T-cell (primary cell): ENCODE data around the gene ADAM22. TPM values are rescaled to one million over a fixed set of nuclear protein-coding genes. Genes with fewer than 3 reads are reported as not detected.

Experiments used
- ATAC-seq, 4 experiments: fragments of 200-7000 bp in 3 of 4; fragments of 150-1000 bp in 1 of 4; cut with Tn5 transposase; replicated peaks in 1 of 4; 1 replicate in 3 of 4; 2 replicates in 1 of 4; pipeline ENCODE4 v1.10.0; 2021; ENCODE audit warnings: moderate library complexity in 3 of 4, mild to moderate bottlenecking in 2 of 4, moderate number of reproducible peaks in 1 of 4
- CTCF ChIA-PET, 2 donors: fragments of 300-600 bp; sonication (Branson Sonifier 250); formaldehyde crosslinking; loops; one replicate each; lab custom pipeline; 2022; ENCODE audit warnings: antibody characterized with exemption in 2 of 2; lab: Charles Lee
- POLR2A ChIA-PET, 2 donors: fragments of 300-600 bp; sonication (Branson Sonifier 250); formaldehyde crosslinking; loops; one replicate each; lab custom pipeline; 2022; ENCODE audit warnings: antibody characterized with exemption in 2 of 2; lab: Charles Lee
- DNase-seq, 35 experiments: peaks; one replicate each; pipeline versions ENCODE4 v3.0.0 to v3.0.0-alpha.2; 2013 to 2023
- H3K27ac ChIP-seq: one replicate; pipeline ENCODE4 v1.5.1; 2013; ENCODE audit warnings: low read length
- H3K27me3 ChIP-seq, 2 experiments: replicated peaks in 1 of 2; 1 replicate in 1 of 2; 2 replicates in 1 of 2; pipeline versions ENCODE4 v1.6.1 to v1.7.0; 2013; ENCODE audit warnings: low read length in 1 of 2, mixed read lengths in 1 of 2; ENCODE audit not compliant: control insufficient read depth in 2 of 2, insufficient read depth in 2 of 2; ENCODE audit errors: extremely low read depth in 1 of 2
- H3K36me3 ChIP-seq, 2 donors: 1 replicate in 1 of 2; 2 replicates in 1 of 2; pipeline versions ENCODE4 v1.6.1 to v1.7.0; 2013; ENCODE audit warnings: low read length in 1 of 2; ENCODE audit not compliant: control insufficient read depth in 2 of 2, insufficient read depth in 1 of 2; ENCODE audit errors: extremely low read depth in 1 of 2
- H3K4me1 ChIP-seq, 2 experiments: 1 replicate in 1 of 2; 2 replicates in 1 of 2; pipeline versions ENCODE4 v1.6.1 to v1.7.0; 2013; ENCODE audit warnings: low read length in 2 of 2, mixed read lengths in 1 of 2; ENCODE audit not compliant: insufficient read depth in 2 of 2, control insufficient read depth in 1 of 2; ENCODE audit errors: extremely low read depth in 1 of 2
- H3K4me3 ChIP-seq, 2 donors: 1 replicate in 1 of 2; 2 replicates in 1 of 2; pipeline versions ENCODE4 v1.5.1 to v1.7.0; 2013; ENCODE audit warnings: mild to moderate bottlenecking in 2 of 2, low read length in 1 of 2, moderate library complexity in 1 of 2; ENCODE audit not compliant: control insufficient read depth in 1 of 2; ENCODE audit errors: extremely low read depth in 1 of 2
- H3K9me3 ChIP-seq: 2 replicates; pipeline ENCODE4 v1.7.0; 2013
- H3K27ac Mint-ChIP-seq, 2 donors: one replicate each; pipeline ENCODE4 v1.8.0; 2020 to 2021; ENCODE audit warnings: mild to moderate bottlenecking in 2 of 2, mixed read lengths in 2 of 2
- H3K27me3 Mint-ChIP-seq, 2 donors: one replicate each; pipeline ENCODE4 v1.8.0; 2021 to 2022; ENCODE audit warnings: mixed read lengths in 2 of 2
- H3K36me3 Mint-ChIP-seq: one replicate; pipeline ENCODE4 v1.8.0; 2021; ENCODE audit warnings: mixed read lengths
- H3K4me1 Mint-ChIP-seq, 3 donors: one replicate each; pipeline ENCODE4 v1.8.0; 2020 to 2022; ENCODE audit warnings: mixed read lengths in 3 of 3, mild to moderate bottlenecking in 1 of 3
- H3K4me3 Mint-ChIP-seq, 3 donors: one replicate each; pipeline ENCODE4 v1.8.0; 2020 to 2022; ENCODE audit warnings: mild to moderate bottlenecking in 3 of 3, mixed read lengths in 3 of 3, moderate library complexity in 3 of 3
- H3K9me3 Mint-ChIP-seq, 3 donors: one replicate each; pipeline ENCODE4 v1.8.0; 2020 to 2022; ENCODE audit warnings: mixed read lengths in 3 of 3
- WGBS: methylation state at CpG from one replicate; pipeline ENCODE4 v1.1.5; 2013; ENCODE audit warnings: missing lambda C conversion rate; ENCODE audit not compliant: insufficient coverage; 5-methylcytosine and 5-hydroxymethylcytosine counted together
- total RNA-seq, 35 experiments: library from RNA in 6 of 35; stranded (reverse) in 6 of 35; fragments of 120-200 nt in 1 of 35; gene quantifications; one replicate each; pipeline versions ENCODE4 v1.2.1 to v1.2.4 and lab custom pipeline; 2013 to 2026

Gene ADAM22
- total RNA-seq, 5 donors from 2014 or later (not counting 1 experiment from before 2014, with no cell fraction given), result 2.9 to 5.6 (median 4.3) TPM

GRCh38 chr7:88101769-88102168, 167.7 kb downstream of the ADAM22 start:
- WGBS, result 40% methylated on average over 1 of the region's 1 CpG
- no peak for ATAC-seq
- POLR2A ChIA-PET, result no interaction called here

GRCh38 chr7:88102675-88103074, 168.6 kb downstream of the ADAM22 start:
- H3K36me3 ChIP-seq, result no peaks in the 10 kb centered on the region
- H3K4me3 Mint-ChIP-seq, result no peak overlapping the region
- H3K36me3 Mint-ChIP-seq, result no peaks in the 10 kb centered on the region
- no peaks in the 10 kb centered on the region for H3K9me3 ChIP-seq
- H3K27me3 Mint-ChIP-seq, result no peaks in the 10 kb centered on the region
- CTCF ChIA-PET, result no interaction called here
- peaks cover 0 to 4% of the 10 kb centered on the region in 2 experiments for H3K4me1 ChIP-seq
- no CpG with 5 or more reads among the region's 1 CpG for WGBS
- H3K4me3 ChIP-seq, result no peak overlapping the region
- DNase-seq (no peak), ATAC-seq (no peak)
- no peaks in the 10 kb centered on the region for H3K27me3 ChIP-seq
- no peaks in the 10 kb centered on the region for H3K9me3 Mint-ChIP-seq
- POLR2A ChIA-PET, result no interaction called here
- no peaks in the 10 kb centered on the region for H3K4me1 Mint-ChIP-seq
- H3K27ac Mint-ChIP-seq, result no peak overlapping the region
- H3K27ac ChIP-seq, result no peak overlapping the region

More at GRCh38 chr7:88101769-88102168, 167.7 kb downstream of the ADAM22 start:
- Histone ChIP-seq H3K4me1 (peaks cover 0 to 4% of the 10 kb centered on the region in 2 experiments), H3K36me3 (no peaks in the 10 kb centered on the region), H3K27ac (no peak overlapping the region), H3K4me3 (no peak overlapping the region), H3K27me3 (peaks cover 0 to 3% of the 10 kb centered on the region in 2 experiments), H3K9me3 (no peaks in the 10 kb centered on the region)
- DNase-seq, result peak in 1 of 35 experiments; percentile 2
- no peaks in the 10 kb centered on the region for H3K36me3 Mint-ChIP-seq
- CTCF ChIA-PET, result interaction anchor here in 1 of 2 donors (0.5 kb wide), 1 partner anchor 877 kb away, joined by 3 read pairs; no protein-coding TSS in a partner anchor
- no peak overlapping the region for H3K4me3 Mint-ChIP-seq
- H3K27me3 Mint-ChIP-seq, result no peaks in the 10 kb centered on the region
- no peaks in the 10 kb centered on the region for H3K9me3 Mint-ChIP-seq
- H3K4me1 Mint-ChIP-seq, result no peaks in the 10 kb centered on the region
- no peak overlapping the region for H3K27ac Mint-ChIP-seq

- Mint-ChIP-seq H3K27me3 (no peaks in the 10 kb centered on the region), H3K36me3 (no peaks in the 10 kb centered on the region), H3K27ac (no peak overlapping the region), H3K9me3 (no peaks in the 10 kb centered on the region), H3K4me3 (no peak overlapping the region), H3K4me1 (no peaks in the 10 kb centered on the region)
- Histone ChIP-seq H3K9me3 (no peaks in the 10 kb centered on the region), H3K27ac (no peak overlapping the region), H3K4me1 (peaks cover 0 to 4% of the 10 kb centered on the region in 2 experiments), H3K27me3 (no peaks in the 10 kb centered on the region), H3K4me3 (no peak overlapping the region), H3K36me3 (no peaks in the 10 kb centered on the region)
- CTCF ChIA-PET, result interaction anchor here in 1 of 2 donors (0.6 kb wide), 1 partner anchor 53 kb away, joined by 3 read pairs; no protein-coding TSS in a partner anchor
- ATAC-seq (no peak), DNase-seq (no peak)
- no CpG with 5 or more reads among the region's 2 CpGs for WGBS
- POLR2A ChIA-PET, result interaction anchor here in 1 of 2 donors (0.6 kb wide), 1 partner anchor 758 kb away, joined by 4 read pairs; no protein-coding TSS in a partner anchor
These were observed 170.7 kb downstream of the ADAM22 start for GRCh38 chr7:88104732-88105131.

GRCh38 chr7:88105231-88105630, 171.2 kb downstream of the ADAM22 start:
- H3K27me3 Mint-ChIP-seq, result no peaks in the 10 kb centered on the region
- CTCF ChIA-PET, result interaction anchor here in 1 of 2 donors (0.6 kb wide), 1 partner anchor 238 kb away, joined by 3 read pairs; no protein-coding TSS in a partner anchor
- H3K4me1 Mint-ChIP-seq, result no peaks in the 10 kb centered on the region
- H3K4me3 ChIP-seq, result no peak overlapping the region
- POLR2A ChIA-PET, result interaction anchor here in 1 of 2 donors (0.6 kb wide), 1 partner anchor 758 kb away, joined by 4 read pairs; no protein-coding TSS in a partner anchor
- peaks cover 0 to 4% of the 10 kb centered on the region in 2 experiments for H3K4me1 ChIP-seq
- no peaks in the 10 kb centered on the region for H3K9me3 Mint-ChIP-seq
- WGBS, result 94% methylated on average over 2 of the region's 3 CpGs
- H3K36me3 Mint-ChIP-seq, result no peaks in the 10 kb centered on the region
- no peaks in the 10 kb centered on the region for H3K36me3 ChIP-seq
- no peaks in the 10 kb centered on the region for H3K9me3 ChIP-seq
- no peak overlapping the region for H3K4me3 Mint-ChIP-seq
- H3K27ac Mint-ChIP-seq, result no peak overlapping the region
- no peak overlapping the region for H3K27ac ChIP-seq
- no peak for ATAC-seq
- H3K27me3 ChIP-seq, result no peaks in the 10 kb centered on the region
- no peak for DNase-seq

- no peak overlapping the region for H3K27ac Mint-ChIP-seq
- H3K36me3 Mint-ChIP-seq, result no peaks in the 10 kb centered on the region
- H3K9me3 Mint-ChIP-seq, result no peaks in the 10 kb centered on the region
- H3K4me3 ChIP-seq, result no peak overlapping the region
- H3K27me3 ChIP-seq, result no peaks in the 10 kb centered on the region
- no peaks in the 10 kb centered on the region for H3K27me3 Mint-ChIP-seq
- no CpG with 5 or more reads among the region's 4 CpGs for WGBS
- ChIA-PET CTCF (no interaction called here), POLR2A (interaction anchor here in 1 of 2 donors (0.5 kb wide), 1 partner anchor 267 kb away, joined by 3 read pairs; no protein-coding TSS in a partner anchor)
- DNase-seq, result no peak
- no peak for ATAC-seq
- H3K27ac ChIP-seq, result no peak overlapping the region
- no peak overlapping the region for H3K4me3 Mint-ChIP-seq
- no peaks in the 10 kb centered on the region for H3K4me1 ChIP-seq
- H3K4me1 Mint-ChIP-seq, result no peaks in the 10 kb centered on the region
- no peaks in the 10 kb centered on the region for H3K9me3 ChIP-seq
- no peaks in the 10 kb centered on the region for H3K36me3 ChIP-seq
These were observed 172.4 kb downstream of the ADAM22 start for GRCh38 chr7:88106434-88106833.

- Histone ChIP-seq H3K9me3 (no peaks in the 10 kb centered on the region), H3K27me3 (no peaks in the 10 kb centered on the region), H3K27ac (no peak overlapping the region), H3K4me3 (no peak overlapping the region), H3K4me1 (no peaks in the 10 kb centered on the region), H3K36me3 (no peaks in the 10 kb centered on the region)
- no peak overlapping the region for H3K27ac Mint-ChIP-seq
- H3K4me1 Mint-ChIP-seq, result no peaks in the 10 kb centered on the region
- WGBS, result 79% methylated on average over 2 of the region's 3 CpGs
- no peaks in the 10 kb centered on the region for H3K36me3 Mint-ChIP-seq
- ATAC-seq (no peak), DNase-seq (no peak)
- POLR2A ChIA-PET, result interaction anchor here in 1 of 2 donors (0.7 kb wide), 1 partner anchor 14 kb away, joined by 7 read pairs; no protein-coding TSS in a partner anchor
- no peaks in the 10 kb centered on the region for H3K27me3 Mint-ChIP-seq
- CTCF ChIA-PET, result interaction anchor here in 1 of 2 donors (0.6 to 0.7 kb wide), 2 partner anchors 309 to 1921 kb away, joined by 4 to 5 read pairs; no protein-coding TSS in a partner anchor
- H3K9me3 Mint-ChIP-seq, result no peaks in the 10 kb centered on the region
- no peak overlapping the region for H3K4me3 Mint-ChIP-seq
These were observed 175.6 kb downstream of the ADAM22 start for GRCh38 chr7:88109612-88110011.
